ENCODE data around the gene LHX8.
A peak's percentile ranks its signal among the peaks of the same experiment; 100 is the strongest.

LHX8 gene

GRCh38 chr1:75132242-75132811 is 1.9 kb upstream of the LHX8 start:
- TF ChIP-seq ISL1 (CRISPR knock-in tag; IDR thresholded peaks at IDR 0.05) (no peak), ZNF70 (CRISPR knock-in tag; IDR thresholded peaks at IDR 0.05) (no peak), ARNTL (CRISPR knock-in tag; IDR thresholded peaks at IDR 0.05; ENCODE audit: borderline replicate concordance, low read depth) (no peak), POU6F1 (CRISPR knock-in tag; IDR thresholded peaks at IDR 0.05; ENCODE audit: borderline replicate concordance, low read depth) (no peak), OSR1 (CRISPR knock-in tag; IDR thresholded peaks at IDR 0.05) (no peak), ESRRG (CRISPR knock-in tag; IDR thresholded peaks at IDR 0.05) (no peak), CSDC2 (CRISPR knock-in tag; IDR thresholded peaks at IDR 0.05) (no peak), TCF4 (CRISPR knock-in tag; IDR thresholded peaks at IDR 0.05; ENCODE audit: borderline replicate concordance) (no peak), ZFP3 (CRISPR knock-in tag; IDR thresholded peaks at IDR 0.05) (no peak), BACH2 (CRISPR knock-in tag; IDR thresholded peaks at IDR 0.05; ENCODE audit: borderline replicate concordance) (no peak)
- no peak for ATAC-seq

GRCh38 chr1:75132812-75133619 is 1.2 kb upstream of the LHX8 start:
- no peak for ATAC-seq
- TF ChIP-seq ZFP3 (CRISPR knock-in tag; IDR thresholded peaks at IDR 0.05): no peak

GRCh38 chr1:75134647-75135572 is 722 bp downstream of the LHX8 start:
- TF ChIP-seq BACH2 (CRISPR knock-in tag; IDR thresholded peaks at IDR 0.05; ENCODE audit: borderline replicate concordance) (no peak), ZFP30 (CRISPR knock-in tag; IDR thresholded peaks at IDR 0.05) (no peak), CREB5 (CRISPR knock-in tag; IDR thresholded peaks at IDR 0.05; ENCODE audit: low read depth) (no peak), TOX (CRISPR knock-in tag; IDR thresholded peaks at IDR 0.05; ENCODE audit: borderline replicate concordance) (no peak), CSDC2 (CRISPR knock-in tag; IDR thresholded peaks at IDR 0.05) (no peak), CSRNP3 (CRISPR knock-in tag; IDR thresholded peaks at IDR 0.05) (no peak), POU6F1 (CRISPR knock-in tag; IDR thresholded peaks at IDR 0.05; ENCODE audit: borderline replicate concordance, low read depth) (no peak), RARB (CRISPR knock-in tag; IDR thresholded peaks at IDR 0.05) (no peak), ISL1 (CRISPR knock-in tag; IDR thresholded peaks at IDR 0.05) (no peak), TSHZ2 (CRISPR knock-in tag; IDR thresholded peaks at IDR 0.05) (no peak), ZNF565 (CRISPR knock-in tag; conservative IDR thresholded peaks at IDR 0.05; ENCODE audit: low read depth) (no peak), PATZ1 (CRISPR knock-in tag; IDR thresholded peaks at IDR 0.05; ENCODE audit: borderline replicate concordance) (no peak), ZFP3 (CRISPR knock-in tag; IDR thresholded peaks at IDR 0.05) (no peak)
- peak; percentile 9; the same call in 2 of the 3 replicates for ATAC-seq
